GM19397 (cell line): ENCODE measurements around the gene NDUFB11.
"Not testable (repeated sequence)": the region's sequence is repeated elsewhere in the genome, so short reads cannot be mapped to it uniquely, and the experiment has no call there.

Source experiments
- ATAC-seq: cut with Tn5 transposase; IDR thresholded peaks from one replicate; pipeline ENCODE4 v1.9.1; 2021; ENCODE audit warnings: mild to moderate bottlenecking, moderate library complexity; ENCODE audit not compliant: unreplicated experiment

The NDUFB11 gene

DNA sequence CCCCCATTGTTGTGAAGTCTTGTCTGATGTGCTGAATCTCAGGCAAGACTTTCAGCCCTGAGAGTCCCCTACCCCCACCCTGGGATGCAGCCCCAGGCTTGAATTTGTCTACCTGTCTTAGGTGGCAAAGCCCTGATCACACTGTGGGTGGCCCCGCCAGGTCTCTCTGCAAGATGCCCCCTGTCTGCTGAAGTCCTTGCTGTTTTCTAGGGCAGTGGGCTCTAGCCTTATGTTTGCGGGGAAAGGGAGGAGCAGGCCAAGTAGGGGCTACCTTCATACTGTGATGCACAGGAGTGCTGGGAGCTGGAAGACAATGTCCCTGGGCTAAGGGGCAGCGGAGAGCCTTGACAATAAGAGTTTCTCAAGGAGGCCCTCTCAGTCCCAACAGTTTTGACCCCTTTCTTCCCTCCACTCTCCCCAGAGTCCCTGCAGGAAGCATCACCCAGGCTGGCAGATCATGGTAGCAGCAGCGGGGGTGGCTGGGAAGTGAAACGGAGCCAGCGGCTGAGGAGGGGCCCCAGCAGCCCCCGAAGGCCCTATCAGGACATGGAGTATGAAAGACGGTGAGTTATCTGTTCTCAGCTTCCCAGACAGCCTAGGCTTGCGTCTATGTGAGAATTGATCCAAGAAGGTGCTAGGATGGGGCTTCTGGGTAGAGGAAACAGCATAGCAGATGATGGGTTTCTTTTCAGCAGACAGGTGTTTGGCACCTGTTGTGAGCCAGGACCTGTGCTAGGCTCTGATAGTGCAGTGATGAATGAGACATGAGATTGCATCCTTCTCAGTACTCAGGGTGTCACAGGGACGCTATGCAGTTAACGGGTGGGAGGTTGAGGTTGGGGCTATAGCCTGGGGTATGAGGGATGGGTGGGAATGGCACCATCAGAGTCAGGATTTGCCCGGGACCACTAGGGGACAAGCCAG is 2.7 kb upstream of the NDUFB11 start:
- ATAC-seq, result no peak

DNA sequence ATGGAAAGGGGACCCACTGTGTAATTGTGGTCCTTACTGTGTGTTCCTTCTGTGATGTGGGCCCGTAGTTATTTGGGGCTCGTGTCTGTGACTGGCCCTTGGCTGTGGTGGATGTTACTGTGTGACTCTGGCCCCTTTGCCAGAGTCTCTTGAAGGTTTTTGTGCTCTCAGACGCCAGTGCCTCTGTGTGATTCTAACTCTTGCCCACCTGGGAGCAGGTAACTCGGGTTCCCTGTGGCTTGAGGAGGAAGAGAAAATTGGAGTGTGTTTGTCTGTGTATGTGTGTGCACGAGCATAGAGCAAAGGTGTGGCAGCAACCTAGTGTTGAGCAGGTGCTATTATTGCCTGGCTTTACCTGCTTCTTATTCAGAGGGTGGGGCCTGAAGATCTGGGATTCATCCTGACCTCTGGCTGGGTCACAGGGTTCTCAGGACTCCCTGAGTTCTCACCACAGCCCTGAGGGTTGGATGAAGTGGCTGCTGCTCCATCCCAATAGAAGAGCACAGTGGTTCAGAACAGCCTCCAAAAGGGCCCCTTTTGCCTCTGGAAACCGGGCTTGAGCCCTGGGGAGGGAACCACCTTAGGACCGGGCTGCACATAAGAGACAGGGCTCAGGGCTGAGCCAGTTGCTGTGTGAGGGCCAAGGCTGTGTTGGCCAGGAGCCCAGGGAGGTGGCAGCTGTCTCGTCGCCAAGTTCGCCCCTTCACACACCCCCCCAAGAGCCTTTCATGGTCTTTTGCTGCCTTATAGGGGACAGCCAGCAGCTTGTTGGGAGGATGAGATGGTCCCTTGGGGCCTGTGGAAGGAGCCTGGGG is 1.8 kb upstream of the NDUFB11 start:
- ATAC-seq, result no peak

DNA sequence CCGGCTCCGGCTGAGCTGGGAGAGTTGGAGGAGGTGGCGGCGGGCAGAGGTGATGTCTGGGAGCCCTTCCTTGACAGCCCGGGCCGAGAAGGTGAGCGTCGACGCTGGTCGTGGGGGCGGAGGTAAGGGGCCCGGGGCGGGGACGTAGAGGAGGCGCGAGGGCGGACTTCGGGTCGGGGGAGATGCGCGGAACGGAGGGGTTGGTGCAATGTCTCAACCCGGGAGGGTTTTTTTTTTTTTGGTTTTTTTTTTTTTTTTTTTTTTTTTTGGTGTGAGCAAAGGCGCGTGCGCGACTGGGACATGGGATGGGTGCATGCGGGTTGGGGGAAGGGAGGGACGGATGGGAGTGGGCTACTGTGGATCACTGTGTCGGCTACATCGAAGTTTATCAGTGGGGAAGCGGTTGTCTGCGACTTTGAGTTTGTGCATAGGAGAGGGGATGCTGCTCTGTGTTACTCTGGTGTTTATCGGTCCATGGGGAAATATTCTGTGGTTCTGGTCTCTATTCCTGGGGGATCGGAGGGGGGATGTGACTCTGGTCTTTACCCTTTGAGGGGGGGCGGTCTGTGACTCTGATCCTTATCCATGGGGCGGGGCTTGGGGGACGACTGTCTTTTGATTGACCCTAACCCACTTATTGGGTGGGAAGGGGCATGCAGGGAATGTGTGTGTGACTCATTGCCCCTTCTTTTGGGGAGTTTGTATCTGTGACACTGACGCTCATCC is 1.1 kb upstream of the NDUFB11 start:
- ATAC-seq, result peak; percentile 29

DNA sequence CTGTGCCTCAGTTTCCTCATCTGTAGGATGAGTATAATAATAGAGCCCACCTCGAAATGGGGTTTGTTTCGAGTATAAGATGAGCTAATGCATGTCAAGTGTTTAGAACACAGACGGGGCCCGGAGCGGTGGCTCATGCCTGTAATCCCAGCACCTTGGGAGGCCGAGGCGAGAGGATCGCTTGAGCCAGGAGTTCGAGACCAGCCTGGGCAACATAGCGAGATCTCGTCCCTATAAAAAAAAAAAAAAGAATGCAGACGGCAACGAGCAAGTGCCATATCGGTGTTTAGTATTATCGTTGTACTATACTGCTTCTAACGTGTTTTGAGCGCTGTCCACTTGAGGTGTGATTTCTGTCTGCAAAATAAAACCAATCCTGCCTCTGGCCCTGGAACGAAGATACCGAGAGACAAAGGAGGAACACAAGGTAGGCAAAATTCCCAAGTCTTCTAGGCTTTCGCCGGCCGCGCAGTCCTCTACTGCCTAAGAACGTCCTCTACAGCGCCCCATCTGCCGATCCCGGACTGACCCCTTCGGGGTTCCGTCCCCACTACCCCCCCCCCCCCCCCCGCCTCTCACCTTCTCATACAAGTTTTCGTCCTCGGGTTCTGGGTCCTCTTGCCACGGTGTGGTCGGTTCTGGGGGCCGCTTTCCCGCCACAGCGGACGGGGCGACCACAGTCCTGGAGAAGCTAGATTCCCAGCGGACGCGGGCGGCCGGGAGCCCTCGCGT is 442 bp downstream of the NDUFB11 start:
- no peak for ATAC-seq

DNA sequence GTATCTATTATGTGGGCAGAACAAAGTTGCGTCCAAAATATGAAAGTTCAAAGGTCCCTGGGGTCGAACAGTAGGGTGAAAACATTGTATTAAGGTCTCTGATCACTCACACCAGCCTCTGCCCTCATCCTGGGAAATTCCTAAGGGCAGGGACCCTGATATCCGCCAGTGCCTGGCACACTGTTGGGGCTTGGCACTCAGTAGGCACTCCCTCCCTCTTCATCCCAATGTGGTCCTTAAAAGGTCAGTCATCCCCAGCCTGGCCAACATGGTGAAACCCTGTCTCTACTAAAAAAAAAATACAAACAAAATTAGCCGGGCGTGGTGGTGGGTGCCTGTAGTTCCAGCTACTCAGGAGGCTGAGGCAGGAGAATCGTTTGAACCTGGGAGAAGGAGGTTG is 6.3 kb downstream of the NDUFB11 start:
- no peak for ATAC-seq

DNA sequence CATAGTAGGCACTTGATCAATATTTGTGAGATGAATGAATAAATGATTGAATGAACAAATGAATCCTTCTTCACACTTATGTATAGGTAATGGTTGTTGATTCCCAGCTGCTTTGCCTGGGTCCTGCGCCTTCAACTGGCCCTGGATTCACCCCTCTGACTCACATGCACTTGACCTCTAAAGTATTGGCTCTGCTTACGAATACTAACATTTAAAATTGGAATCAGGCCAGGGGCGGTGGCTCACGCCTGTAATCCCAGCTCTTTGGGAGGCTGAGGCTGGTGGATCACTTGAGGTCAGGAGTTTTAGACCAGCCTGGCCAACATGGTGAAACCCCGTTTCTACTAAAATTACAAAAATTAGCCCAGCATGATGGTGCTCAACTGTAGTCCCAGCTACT is 8.9 kb downstream of the NDUFB11 start:
- ATAC-seq, result not testable (repeated sequence)

DNA sequence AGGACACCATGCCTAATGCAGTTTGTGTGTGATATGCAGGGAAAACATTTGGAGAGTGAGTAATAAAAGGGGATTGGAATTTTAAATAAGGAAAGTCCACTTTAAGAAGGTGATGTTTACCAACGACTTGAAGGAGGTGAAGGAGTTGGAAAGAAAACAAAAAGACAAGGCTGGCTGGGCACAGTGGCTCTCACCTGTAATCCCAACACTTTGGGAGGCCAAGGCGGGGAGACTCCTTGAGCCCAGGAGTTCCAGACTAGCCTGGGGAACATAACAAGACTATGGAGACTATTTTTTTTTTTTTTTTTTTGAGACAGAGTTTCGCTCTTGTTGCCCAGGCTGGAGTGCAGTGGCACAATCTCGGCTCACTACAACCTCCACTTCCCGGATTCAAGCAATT is 11.0 kb downstream of the NDUFB11 start:
- ATAC-seq, result no peak

DNA sequence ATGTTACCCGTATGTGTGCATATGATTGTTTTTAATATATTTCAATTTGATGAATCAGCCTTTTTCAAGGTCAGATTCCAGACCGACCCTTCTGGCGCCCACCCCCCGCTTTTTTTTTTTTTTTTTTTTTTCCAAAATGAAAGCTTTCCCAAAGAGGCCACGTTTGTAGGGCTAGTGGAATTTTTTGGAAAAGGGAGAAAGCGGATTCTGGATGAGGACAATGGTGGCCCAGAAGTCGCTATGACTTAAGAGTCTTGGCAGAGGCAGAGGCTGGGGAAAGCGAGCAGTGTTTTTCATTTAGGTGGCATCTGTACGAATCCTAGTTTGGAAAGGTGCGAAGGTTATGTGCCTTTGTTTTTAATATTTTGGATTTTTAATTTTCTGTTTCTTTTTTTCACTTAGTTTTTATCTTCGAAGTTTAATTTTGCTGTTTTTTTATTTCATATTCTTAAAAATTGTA is 14.6 kb downstream of the NDUFB11 start:
- no peak for ATAC-seq

DNA sequence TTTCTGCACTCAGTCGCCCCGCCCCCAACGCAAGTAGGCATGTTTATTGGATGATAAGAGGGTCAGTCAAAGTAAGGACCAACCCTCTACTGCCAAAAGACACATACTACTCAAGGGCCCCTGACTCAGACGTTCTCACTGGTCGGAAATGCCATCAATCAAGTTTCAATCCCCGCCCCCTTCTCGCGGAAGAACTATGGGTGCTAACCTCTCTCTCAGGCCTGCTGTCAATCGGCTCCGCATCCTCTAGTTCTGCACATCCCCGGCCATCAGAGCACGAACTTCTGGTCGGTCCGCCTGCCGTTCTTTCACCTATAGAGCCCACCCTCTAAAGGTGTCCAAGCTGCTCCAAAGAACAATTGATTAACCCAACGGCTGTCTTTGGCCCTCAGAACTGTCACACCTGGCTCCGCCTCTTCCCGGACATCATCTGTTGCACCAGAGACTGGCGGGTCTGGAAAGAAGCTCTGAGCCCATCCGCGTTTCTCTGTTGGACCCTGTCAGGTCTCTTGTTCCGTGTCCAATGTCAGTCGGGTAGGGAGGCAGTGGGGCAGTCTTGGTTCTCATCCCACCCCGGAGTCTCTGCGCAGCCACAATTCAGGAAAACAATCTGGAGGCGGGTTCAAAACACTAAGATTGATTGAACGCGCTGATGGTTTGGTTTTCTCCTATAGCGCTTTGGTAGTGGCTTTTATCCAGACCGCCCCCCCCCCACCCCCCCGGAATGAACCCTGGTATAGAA is 15.2 kb downstream of the NDUFB11 start:
- ATAC-seq, result peak; percentile 95

DNA sequence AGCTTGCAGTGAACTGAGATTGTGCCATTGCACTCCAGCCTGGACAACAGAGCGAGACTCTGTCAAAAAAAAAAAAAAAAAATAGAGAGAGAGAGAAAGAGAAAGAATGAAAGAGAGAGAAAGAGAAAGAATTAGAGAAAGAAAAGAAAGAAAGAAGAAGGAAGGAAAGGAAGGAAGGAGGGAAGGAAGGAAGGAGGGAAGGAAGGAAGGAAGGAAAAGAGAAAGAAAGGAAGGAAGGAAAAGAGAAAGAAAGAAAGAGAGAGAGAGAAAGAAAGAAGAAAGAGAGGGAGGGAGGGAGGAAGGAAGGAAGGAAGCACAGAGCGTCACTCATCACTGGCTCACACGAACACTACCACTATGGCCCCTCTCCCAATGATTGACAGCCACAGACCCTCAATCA is 20.0 kb downstream of the NDUFB11 start:
- ATAC-seq, result not testable (repeated sequence)

DNA sequence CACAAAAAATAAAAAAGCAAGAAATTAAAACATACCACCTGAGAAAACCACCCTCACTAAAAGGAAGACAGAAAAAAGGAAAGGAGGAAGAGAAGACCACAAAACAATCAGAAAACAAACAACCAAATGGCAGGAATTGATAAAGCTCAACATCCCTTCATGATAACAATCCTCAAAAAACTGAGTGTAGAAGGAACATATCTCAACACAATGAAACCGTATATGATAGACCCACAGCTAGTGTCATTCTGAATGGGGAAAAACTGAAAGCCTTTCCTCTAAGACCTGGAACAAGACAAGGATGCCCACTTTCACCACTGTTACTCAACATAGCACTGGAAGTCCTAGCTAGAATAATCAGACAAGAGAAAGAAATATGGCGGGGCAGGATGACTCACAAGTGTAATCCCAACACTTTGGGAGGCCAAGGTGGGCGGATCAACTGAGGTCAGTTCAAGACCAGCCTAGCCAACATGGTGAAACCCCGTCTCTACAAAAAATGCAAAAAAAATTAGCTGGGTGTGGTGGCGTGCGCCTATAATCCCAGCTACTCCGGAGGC is 27.9 kb downstream of the NDUFB11 start:
- not testable (repeated sequence) for ATAC-seq

DNA sequence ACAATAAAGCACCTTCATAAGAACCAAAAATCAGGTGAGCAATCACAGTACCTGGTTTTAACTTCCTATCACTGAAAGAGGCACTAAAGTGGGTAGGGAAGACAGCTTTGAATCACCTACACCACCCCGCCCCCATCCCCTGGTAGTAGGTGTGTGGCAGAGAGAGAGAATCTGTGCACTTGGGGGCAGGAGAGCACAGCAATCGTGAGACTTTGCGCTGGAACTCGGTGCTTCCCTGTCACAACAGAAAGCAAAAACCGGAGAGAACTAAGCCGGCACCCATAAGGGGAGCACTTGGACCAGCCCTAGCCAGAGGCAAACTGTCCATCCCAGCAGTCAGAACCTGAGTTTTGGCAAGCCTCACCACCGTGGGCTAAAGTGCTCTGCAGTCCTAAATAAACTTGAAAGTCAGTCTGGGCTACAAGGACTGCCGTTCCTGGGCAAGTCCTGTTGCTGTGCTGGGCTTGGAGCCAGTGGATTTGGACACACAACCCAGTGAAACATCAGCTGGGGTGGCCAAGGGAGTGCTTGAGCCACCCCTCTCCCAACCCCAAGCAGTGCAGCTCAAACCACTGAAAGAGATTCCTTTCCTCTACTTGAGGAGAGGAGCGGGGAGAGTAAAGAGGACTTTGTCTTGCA is 32.1 kb downstream of the NDUFB11 start:
- ATAC-seq, result no peak

DNA sequence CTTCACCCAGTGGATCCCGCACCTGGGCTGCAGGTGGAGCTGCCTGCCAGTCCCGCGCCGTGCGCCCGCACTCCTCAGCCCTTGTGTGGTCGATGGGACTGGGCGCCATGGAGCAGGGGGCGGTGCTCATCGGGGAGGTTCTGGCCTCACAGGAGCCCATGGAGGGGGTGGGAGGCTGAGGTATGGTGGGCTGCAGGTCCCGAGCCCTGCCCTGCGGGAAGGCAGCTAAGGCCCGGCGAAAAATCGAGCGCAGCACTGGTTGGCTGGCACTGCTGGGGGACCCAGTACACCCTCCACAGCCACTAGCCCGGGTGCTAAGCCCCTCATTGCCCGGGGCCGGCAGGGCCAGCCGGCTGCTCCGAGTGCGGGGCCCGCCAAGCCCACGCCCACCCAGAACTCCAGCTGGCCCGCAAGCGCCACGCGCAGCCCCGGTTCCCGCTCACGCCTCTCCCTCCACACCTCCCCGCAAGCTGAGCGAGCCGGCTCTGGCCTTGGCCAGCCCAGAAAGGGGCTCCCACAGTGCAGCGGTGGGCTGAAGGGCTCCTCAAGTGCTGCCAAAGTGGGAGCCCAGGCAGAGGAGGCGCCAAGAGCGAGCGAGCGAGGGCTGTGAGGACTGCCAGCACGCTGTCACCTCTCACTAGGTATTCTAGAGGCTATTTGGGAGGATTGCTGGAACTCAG is 33.4 kb downstream of the NDUFB11 start:
- ATAC-seq, result not testable (repeated sequence)

DNA sequence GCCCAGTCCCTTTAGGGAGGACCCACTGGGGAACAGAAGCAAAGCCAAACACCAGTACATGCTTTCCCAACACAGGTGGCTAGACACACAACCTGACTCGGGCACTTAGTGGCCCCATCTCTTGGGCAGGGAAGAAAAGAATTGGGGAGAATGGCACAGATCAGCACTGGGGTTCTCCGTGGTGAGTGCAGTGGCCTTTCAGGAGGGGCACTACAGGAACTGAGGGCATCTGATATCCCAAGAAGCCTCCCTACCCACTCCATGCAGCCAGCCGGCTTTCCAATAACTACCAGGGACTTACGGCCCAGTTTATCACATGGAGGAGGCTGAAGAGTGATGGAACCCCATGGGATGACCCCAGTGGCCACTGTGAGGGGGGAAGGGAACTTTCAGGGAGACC is 43.3 kb downstream of the NDUFB11 start:
- ATAC-seq, result no peak

DNA sequence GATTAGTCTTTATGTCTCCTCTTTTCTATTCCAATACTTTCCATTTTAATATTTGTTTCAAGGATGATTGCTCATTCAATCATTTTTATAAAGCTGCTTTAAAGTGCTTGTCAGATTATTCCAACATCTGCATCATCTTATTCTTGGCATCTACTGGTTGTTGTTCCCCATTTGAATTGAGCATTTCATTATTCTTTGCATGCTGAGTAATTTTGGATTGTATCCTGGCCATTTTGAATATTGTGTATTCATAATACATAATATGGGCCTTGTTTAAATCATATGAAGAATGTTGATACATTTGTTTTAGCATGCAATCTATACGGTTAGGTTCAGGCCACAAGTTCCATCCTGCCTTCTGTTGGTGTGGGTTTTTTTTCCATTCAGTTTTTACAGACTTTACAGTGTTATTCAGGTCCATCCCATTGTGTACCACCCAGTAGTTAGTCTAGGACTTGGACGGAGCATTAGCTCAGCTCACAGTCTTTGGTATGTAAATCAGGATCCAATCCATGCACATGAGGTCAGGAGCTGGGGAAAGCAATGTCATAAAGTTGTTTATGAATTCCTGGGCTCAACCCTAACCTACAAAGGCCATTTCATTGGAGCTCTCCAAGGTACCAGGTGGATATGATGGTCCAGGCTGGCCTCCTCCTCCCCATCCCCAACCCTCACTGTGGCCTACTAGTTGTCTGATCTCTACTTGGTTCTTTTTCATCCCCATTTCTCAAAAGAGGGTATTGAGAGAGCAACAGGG is 46.0 kb downstream of the NDUFB11 start:
- no peak for ATAC-seq

DNA sequence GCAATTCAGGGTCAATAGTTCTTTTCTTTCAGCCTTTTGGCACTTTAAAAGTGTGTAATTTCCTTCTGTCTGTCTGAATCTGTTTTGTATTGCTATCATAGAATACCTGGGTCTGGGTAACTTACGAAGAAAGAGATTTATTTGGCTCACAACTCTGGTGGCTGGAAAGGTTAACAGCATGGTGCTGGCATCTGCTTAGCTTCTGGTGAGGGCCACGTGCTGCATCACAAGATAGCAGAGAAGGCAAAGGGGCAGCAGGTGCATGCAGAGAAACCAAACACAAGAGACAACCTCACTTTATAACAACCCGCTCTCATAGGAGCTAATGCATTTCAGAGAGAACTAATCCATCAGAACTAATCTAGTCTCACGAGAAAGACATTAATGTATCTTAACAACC is 47.5 kb downstream of the NDUFB11 start:
- ATAC-seq, result no peak

DNA sequence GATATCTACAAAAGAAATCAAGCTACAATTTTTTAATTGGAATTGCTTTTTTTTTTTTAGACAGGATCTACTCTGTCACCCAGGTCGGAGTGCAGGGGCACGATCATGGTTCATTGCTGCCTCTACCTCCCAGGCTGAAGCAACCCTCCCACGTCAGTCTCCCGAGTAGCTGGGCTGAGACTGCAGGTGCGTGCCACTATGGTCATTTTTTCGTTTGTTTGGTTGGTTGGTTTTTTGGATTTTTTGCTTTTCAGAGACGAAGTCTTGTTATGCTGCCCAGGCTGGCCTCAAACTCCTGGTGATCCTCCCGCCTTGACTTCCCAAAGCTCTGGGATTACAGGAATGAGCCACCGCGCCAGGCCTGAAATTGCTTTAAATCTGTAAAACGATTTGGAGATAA is 50.6 kb downstream of the NDUFB11 start:
- no peak for ATAC-seq

DNA sequence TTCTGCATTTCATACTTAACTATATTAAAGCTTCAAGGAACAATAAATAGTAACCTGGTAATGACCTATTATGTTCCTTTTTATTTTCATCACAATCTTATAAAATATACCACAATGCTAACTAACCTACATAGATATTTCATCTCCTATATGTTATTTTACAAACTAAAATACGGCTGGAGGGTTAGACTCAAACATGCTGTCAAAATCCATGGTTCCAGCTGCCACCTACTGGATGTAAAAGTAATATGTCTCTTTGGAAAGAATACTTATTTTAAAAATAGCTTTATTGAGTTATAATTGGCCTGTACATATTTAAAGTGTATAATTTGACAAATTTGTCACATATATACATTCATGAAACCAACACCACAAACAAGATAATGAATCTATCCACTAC is 51.3 kb downstream of the NDUFB11 start:
- ATAC-seq, result no peak
